ENCODE measurements around the gene ANKK1. TPM values are rescaled to one million over a fixed set of nuclear protein-coding genes. Genes with fewer than 3 reads are reported as not detected.

The ANKK1 gene
- total RNA-seq, 4 donors from 2014 or later: 0.57 to 3.3 TPM; not detected in 2

DNA sequence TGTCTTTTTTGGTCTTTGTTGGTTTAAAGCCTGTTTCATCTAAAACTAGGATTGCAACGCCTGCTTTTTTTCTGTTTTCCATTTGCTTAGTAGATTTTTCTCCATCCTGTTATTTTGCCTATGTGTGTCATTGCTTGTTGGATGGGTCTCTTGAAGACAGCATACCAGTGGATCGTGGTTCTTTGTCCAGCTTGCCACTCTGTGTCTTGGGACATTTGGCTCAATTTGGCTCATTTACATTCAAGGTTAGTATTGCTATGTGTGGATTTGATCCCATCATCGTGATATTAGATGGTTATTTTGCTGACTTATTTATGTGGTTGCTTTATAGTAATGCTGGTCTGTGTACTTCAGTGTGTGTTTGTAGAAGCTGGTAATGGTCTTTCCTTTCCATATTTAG is 31.4 kb upstream of the ANKK1 start:
- no peaks in the 10 kb centered on the region for H3K27me3 ChIP-seq
- H3K4me3 ChIP-seq: no peak overlapping the region
- no peak overlapping the region for H3K27ac ChIP-seq
- H3K36me3 ChIP-seq: peaks cover 0 to 53% (median 0%) of the 10 kb centered on the region in 3 donors
- TF ChIP-seq, protein P1, sequence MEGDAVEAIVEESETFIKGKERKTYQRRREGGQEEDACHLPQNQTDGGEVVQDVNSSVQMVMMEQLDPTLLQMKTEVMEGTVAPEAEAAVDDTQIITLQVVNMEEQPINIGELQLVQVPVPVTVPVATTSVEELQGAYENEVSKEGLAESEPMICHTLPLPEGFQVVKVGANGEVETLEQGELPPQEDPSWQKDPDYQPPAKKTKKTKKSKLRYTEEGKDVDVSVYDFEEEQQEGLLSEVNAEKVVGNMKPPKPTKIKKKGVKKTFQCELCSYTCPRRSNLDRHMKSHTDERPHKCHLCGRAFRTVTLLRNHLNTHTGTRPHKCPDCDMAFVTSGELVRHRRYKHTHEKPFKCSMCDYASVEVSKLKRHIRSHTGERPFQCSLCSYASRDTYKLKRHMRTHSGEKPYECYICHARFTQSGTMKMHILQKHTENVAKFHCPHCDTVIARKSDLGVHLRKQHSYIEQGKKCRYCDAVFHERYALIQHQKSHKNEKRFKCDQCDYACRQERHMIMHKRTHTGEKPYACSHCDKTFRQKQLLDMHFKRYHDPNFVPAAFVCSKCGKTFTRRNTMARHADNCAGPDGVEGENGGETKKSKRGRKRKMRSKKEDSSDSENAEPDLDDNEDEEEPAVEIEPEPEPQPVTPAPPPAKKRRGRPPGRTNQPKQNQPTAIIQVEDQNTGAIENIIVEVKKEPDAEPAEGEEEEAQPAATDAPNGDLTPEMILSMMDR (IDR thresholded peaks at IDR 0.05): no peak
- TF ChIP-seq POLR2A (IDR thresholded peaks at IDR 0.05): no peak
- H3K4me1 ChIP-seq: no peaks in the 10 kb centered on the region
- DNase-seq: no peak
- H3K9me3 ChIP-seq: peaks cover 0 to 8% (median 0%) of the 10 kb centered on the region in 4 donors

DNA sequence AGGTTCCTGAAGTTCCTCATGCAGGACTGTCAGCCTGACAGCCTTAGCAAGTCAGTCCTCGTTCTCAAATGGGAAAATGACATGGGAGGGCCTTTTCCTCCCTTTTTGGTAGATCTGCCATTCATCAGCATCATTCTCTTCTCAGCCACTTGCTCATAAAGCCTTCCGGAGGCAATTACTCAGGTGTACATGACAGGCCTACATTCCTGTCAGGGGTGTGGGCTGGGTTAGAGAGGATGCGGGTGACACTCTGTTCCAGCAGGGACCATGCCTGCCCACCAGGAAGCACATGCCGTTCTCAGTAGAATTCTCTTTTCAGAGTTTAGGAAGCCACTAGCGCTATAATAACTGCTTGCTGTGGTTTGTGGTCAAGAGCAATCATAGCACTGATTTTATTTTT is 24.2 kb upstream of the ANKK1 start:
- H3K27me3 ChIP-seq: no peaks in the 10 kb centered on the region
- H3K36me3 ChIP-seq: peaks cover 0 to 65% (median 0%) of the 10 kb centered on the region in 3 donors
- no peak for DNase-seq
- H3K27ac ChIP-seq: no peak overlapping the region
- no peak overlapping the region for H3K4me3 ChIP-seq
- no peaks in the 10 kb centered on the region for H3K4me1 ChIP-seq
- H3K9me3 ChIP-seq: no peaks in the 10 kb centered on the region
- TF ChIP-seq, protein P1 (IDR thresholded peaks at IDR 0.05): no peak
- no peak for TF ChIP-seq POLR2A (IDR thresholded peaks at IDR 0.05)

DNA sequence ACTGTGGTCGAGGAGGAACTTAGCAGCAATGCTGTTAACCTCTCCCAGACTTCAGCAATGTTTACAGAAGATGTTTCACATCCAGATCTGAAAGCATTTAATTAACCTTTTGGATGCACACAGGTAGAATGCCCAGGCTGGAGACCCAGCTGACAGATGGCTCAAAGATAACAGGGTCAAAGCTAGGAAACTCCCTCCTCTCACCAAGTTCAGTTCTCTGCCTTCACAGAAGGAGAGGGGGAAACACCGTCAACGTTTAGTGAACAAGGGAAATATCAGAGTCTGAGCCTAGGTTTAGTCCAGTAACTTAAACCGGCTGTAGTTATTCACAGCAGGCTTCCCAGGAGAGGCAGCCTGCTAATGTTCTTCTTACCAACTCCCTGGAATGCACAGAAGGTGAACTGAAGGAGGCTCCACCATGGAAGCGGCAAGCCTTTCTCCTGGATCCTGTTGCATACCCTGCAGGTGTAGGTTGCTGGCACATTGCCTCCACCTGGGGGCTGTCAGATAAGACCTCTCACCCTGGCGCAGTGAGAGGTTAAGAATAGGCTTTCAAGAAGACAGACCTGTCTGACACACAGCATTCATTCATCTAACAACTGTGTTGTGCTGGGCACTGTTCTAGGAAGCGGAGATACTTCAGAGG is 23.5 kb upstream of the ANKK1 start:
- Histone ChIP-seq H3K4me3 (no peak overlapping the region), H3K36me3 (peaks cover 0 to 58% (median 0%) of the 10 kb centered on the region in 3 donors), H3K9me3 (no peaks in the 10 kb centered on the region), H3K27me3 (no peaks in the 10 kb centered on the region), H3K4me1 (no peaks in the 10 kb centered on the region), H3K27ac (no peak overlapping the region)
- no peak for DNase-seq
- TF ChIP-seq, protein P1 (IDR thresholded peaks at IDR 0.05): no peak
- TF ChIP-seq POLR2A (IDR thresholded peaks at IDR 0.05): no peak

DNA sequence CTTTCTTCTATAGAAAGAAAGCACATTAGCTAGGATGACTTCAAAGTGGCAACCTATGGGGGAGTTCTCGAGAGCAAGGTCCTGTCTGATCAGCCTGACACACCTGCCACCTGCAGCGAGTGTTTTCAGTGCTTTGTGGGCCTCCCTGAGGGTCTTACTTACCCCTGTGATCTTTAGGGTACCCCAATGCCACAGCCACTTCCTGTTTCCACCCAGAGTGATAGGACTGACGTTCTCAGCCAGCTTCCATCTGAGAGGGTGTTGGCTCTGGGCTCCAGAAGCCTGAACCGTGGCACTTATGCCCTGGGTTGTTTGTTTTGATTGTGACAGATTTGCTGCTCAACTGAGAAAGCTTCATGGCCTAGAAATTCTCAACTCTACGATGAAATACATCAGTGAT is 21.7 kb upstream of the ANKK1 start:
- Histone ChIP-seq H3K4me3 (no peak overlapping the region), H3K9me3 (no peaks in the 10 kb centered on the region), H3K4me1 (no peaks in the 10 kb centered on the region), H3K27ac (no peak overlapping the region), H3K36me3 (peaks cover 0 to 42% (median 0%) of the 10 kb centered on the region in 3 donors), H3K27me3 (no peaks in the 10 kb centered on the region)
- no peak for TF ChIP-seq POLR2A (IDR thresholded peaks at IDR 0.05)
- TF ChIP-seq, protein P1 (IDR thresholded peaks at IDR 0.05): no peak
- no peak for DNase-seq

DNA sequence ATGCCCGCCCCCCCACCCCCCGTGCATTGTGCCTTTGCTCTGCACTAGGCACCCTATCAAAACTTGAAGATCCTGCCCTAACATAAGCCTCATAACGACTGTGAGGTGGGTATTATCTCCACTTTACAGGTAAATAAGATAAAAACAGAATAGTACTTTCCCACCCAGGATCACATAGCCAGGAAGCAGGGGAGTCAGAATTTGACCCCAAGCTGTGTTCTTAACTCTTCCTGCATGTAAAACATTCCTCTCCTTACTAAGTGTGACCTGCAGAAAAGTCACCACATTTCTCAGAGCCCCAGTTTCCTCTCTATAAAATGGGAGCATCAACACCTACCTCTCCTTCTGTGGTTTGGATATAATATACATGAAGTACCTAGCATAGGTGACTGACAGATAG is 18.2 kb upstream of the ANKK1 start:
- Histone ChIP-seq H3K4me3 (no peak overlapping the region), H3K27me3 (no peaks in the 10 kb centered on the region), H3K4me1 (no peaks in the 10 kb centered on the region), H3K27ac (no peak overlapping the region), H3K36me3 (peaks cover 0 to 14% (median 0%) of the 10 kb centered on the region in 3 donors), H3K9me3 (no peaks in the 10 kb centered on the region)
- TF ChIP-seq, protein P1 (IDR thresholded peaks at IDR 0.05): no peak
- TF ChIP-seq POLR2A (IDR thresholded peaks at IDR 0.05): no peak
- no peak for DNase-seq

All from Peyer's patch (tissue), 4 donors.